Measurements from ENCODE around the gene CREB3L2.

DNA sequence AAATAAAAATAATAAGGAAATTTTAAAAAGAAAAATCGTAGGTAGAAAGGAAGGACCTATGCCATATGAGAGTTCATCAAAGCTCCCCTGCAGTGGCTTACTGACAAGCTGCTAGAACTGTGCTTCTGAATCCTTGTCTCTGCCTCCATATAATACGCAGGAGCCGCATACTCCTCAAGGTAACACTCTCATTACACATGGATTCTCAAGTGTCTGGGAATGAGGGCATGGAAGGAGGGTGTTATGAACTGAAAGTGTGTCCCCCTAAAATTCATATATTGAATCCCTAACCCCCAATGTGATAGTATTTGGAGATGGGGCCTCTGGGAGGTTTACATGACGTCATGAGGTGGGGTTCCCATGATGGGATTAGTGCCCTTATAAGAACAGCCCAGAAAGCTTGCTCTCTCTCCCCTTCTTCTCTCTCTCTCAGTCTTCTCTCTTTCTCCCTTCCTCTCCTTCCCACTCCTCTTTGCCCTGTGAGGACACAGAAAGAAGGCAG lies 35.2 kb downstream of the CREB3L2 start:
- TF ChIP-seq ZNF302 (CRISPR knock-in tag; IDR thresholded peaks at IDR 0.05) = no peak
- TF ChIP-seq, protein P1, sequence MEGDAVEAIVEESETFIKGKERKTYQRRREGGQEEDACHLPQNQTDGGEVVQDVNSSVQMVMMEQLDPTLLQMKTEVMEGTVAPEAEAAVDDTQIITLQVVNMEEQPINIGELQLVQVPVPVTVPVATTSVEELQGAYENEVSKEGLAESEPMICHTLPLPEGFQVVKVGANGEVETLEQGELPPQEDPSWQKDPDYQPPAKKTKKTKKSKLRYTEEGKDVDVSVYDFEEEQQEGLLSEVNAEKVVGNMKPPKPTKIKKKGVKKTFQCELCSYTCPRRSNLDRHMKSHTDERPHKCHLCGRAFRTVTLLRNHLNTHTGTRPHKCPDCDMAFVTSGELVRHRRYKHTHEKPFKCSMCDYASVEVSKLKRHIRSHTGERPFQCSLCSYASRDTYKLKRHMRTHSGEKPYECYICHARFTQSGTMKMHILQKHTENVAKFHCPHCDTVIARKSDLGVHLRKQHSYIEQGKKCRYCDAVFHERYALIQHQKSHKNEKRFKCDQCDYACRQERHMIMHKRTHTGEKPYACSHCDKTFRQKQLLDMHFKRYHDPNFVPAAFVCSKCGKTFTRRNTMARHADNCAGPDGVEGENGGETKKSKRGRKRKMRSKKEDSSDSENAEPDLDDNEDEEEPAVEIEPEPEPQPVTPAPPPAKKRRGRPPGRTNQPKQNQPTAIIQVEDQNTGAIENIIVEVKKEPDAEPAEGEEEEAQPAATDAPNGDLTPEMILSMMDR (IDR thresholded peaks at IDR 0.05) = no peak
- TF ChIP-seq, protein P2, sequence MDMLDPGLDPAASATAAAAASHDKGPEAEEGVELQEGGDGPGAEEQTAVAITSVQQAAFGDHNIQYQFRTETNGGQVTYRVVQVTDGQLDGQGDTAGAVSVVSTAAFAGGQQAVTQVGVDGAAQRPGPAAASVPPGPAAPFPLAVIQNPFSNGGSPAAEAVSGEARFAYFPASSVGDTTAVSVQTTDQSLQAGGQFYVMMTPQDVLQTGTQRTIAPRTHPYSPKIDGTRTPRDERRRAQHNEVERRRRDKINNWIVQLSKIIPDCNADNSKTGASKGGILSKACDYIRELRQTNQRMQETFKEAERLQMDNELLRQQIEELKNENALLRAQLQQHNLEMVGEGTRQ (IDR thresholded peaks at IDR 0.05) = no peak
- TF ChIP-seq HOXB5 (CRISPR knock-in tag; IDR thresholded peaks at IDR 0.05) = no peak
- no peak for TF ChIP-seq CEBPB (IDR thresholded peaks at IDR 0.05)
- TF ChIP-seq HOXB13 (CRISPR knock-in tag; IDR thresholded peaks at IDR 0.05; ENCODE audit: low read depth) = no peak
- TF ChIP-seq RNF2 (IDR thresholded peaks at IDR 0.05; ENCODE audit: borderline replicate concordance, low read depth) = no peak
- TF ChIP-seq NFE2L2 (conservative IDR thresholded peaks at IDR 0.05; ENCODE audit: low read length) = no peak
- TF ChIP-seq RFX5 (IDR thresholded peaks at IDR 0.05) = no peak
- TF ChIP-seq, protein P3, sequence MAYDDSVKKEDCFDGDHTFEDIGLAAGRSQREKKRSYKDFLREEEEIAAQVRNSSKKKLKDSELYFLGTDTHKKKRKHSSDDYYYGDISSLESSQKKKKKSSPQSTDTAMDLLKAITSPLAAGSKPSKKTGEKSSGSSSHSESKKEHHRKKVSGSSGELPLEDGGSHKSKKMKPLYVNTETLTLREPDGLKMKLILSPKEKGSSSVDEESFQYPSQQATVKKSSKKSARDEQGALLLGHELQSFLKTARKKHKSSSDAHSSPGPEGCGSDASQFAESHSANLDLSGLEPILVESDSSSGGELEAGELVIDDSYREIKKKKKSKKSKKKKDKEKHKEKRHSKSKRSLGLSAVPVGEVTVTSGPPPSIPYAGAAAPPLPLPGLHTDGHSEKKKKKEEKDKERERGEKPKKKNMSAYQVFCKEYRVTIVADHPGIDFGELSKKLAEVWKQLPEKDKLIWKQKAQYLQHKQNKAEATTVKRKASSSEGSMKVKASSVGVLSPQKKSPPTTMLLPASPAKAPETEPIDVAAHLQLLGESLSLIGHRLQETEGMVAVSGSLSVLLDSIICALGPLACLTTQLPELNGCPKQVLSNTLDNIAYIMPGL (CRISPR knock-in tag; IDR thresholded peaks at IDR 0.05; ENCODE audit: borderline replicate concordance) = no peak

All from A549 (cell line).